Fibroblast of lung (primary cell): Measurements from ENCODE around the gene SLAMF1.
"Not testable (repeated sequence)": the region's sequence is repeated elsewhere in the genome, so short reads cannot be mapped to it uniquely, and the experiment has no call there.

ENCODE experiments used
- EZH2 ChIP-seq: IDR thresholded peaks from 2 replicates; pipeline ENCODE4 v1.5.1; 2012; ENCODE audit warnings: low read length, control low read depth, mild to moderate bottlenecking; ENCODE audit errors: missing control alignments
- TF ChIP-seq, protein P1 (sequence below), 2 donors: IDR thresholded peaks in 1 of 2; conservative IDR thresholded peaks in 1 of 2; 1 replicate in 1 of 2; 2 replicates in 1 of 2; pipeline ENCODE4 v1.5.1; 2011 to 2012; ENCODE audit warnings: low read length in 2 of 2, control low read depth in 1 of 2, inconsistent platforms in 1 of 2, low read depth in 1 of 2, mild to moderate bottlenecking in 1 of 2

DNA sequence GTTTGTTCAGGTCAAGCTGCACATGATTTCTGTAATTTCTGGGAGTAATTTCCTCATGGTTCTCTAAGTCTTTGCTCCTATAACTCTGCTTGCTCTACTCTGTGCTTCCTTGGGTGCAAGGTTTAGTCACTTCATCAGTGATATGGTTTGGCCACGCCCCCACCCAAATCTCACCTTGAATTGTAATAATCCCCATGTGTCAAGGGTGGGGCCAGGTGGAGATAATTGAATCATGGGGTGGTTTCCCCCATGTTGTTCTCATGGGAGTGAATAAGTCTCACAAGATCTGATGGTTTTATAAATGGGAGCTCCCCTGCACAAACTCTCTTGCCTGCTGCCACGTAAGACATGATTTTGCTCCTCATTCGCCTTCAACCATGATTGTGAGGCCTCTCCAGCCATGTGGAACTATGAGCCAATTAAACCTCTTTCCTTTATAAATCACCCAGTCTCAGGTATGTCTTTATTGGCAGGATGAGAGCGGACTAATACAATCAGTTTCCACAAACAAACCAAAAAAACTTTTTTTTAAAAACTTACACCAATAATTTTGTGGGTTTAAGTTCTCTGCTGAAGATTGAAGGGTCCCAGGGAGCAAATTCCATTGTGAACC, 19.1 kb downstream of the SLAMF1 start:
- TF ChIP-seq, protein P1, sequence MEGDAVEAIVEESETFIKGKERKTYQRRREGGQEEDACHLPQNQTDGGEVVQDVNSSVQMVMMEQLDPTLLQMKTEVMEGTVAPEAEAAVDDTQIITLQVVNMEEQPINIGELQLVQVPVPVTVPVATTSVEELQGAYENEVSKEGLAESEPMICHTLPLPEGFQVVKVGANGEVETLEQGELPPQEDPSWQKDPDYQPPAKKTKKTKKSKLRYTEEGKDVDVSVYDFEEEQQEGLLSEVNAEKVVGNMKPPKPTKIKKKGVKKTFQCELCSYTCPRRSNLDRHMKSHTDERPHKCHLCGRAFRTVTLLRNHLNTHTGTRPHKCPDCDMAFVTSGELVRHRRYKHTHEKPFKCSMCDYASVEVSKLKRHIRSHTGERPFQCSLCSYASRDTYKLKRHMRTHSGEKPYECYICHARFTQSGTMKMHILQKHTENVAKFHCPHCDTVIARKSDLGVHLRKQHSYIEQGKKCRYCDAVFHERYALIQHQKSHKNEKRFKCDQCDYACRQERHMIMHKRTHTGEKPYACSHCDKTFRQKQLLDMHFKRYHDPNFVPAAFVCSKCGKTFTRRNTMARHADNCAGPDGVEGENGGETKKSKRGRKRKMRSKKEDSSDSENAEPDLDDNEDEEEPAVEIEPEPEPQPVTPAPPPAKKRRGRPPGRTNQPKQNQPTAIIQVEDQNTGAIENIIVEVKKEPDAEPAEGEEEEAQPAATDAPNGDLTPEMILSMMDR (conservative IDR thresholded peaks at IDR 0.05 in 1 of 2, IDR thresholded peaks at IDR 0.05 in 1 of 2; ENCODE audit: low read depth in 1 of 2, low read length in 2 of 2): not testable (repeated sequence)
- TF ChIP-seq EZH2: not testable (repeated sequence)
